GM19099 (cell line): ENCODE data around the gene GP9.

ENCODE experiments used
- POLR2A ChIP-seq: IDR thresholded peaks from 3 replicates; pipeline ENCODE4 v1.6.1; 2011; ENCODE audit warnings: low read depth; ENCODE audit not compliant: insufficient read length; ENCODE audit errors: extremely low read depth

GP9 gene

GRCh38 chr3:129023008-129023358 lies 37.6 kb upstream of the GP9 start:
- no peak for TF ChIP-seq POLR2A

- no peak for TF ChIP-seq POLR2A
Observed at GRCh38 chr3:129023909-129024308, 36.7 kb upstream of the GP9 start.

GRCh38 chr3:129025108-129025507 lies 35.5 kb upstream of the GP9 start:
- no peak for TF ChIP-seq POLR2A

- no peak for TF ChIP-seq POLR2A
Observed at GRCh38 chr3:129025691-129026435, 34.7 kb upstream of the GP9 start.

- peak; percentile 70 for TF ChIP-seq POLR2A
Observed at GRCh38 chr3:129026728-129027543, 33.6 kb upstream of the GP9 start.

- TF ChIP-seq POLR2A: no peak
Observed at GRCh38 chr3:129027544-129027880, 33.1 kb upstream of the GP9 start.

- no peak for TF ChIP-seq POLR2A
Observed at GRCh38 chr3:129028866-129029265, 31.7 kb upstream of the GP9 start.

GRCh38 chr3:129030611-129031010 lies 30.0 kb upstream of the GP9 start:
- TF ChIP-seq POLR2A: no peak

- TF ChIP-seq POLR2A: no peak
Observed at GRCh38 chr3:129031476-129032215, 28.9 kb upstream of the GP9 start.

GRCh38 chr3:129032716-129033115 lies 27.9 kb upstream of the GP9 start:
- TF ChIP-seq POLR2A: no peak

GRCh38 chr3:129033151-129033550 lies 27.4 kb upstream of the GP9 start:
- no peak for TF ChIP-seq POLR2A

GRCh38 chr3:129033633-129034321 lies 26.8 kb upstream of the GP9 start:
- TF ChIP-seq POLR2A: no peak

GRCh38 chr3:129034642-129035041 lies 25.9 kb upstream of the GP9 start:
- no peak for TF ChIP-seq POLR2A

GRCh38 chr3:129035360-129036221 lies 25.0 kb upstream of the GP9 start:
- no peak for TF ChIP-seq POLR2A
